Hepatocyte (in vitro differentiated cells): ENCODE results near the gene TTLL9. TPM values are rescaled to one million over a fixed set of nuclear protein-coding genes. Genes with fewer than 3 reads are reported as not detected.

ENCODE experiments used
- DNase-seq: peaks from one replicate; pipeline ENCODE4 v3.0.0-alpha.2; 2016; ENCODE audit warnings: low spot score
- H2AFZ ChIP-seq: fragments of 200-600 bp; sonication (generic); 2 replicates; pipeline ENCODE4 v1.6.0; 2016; ENCODE audit warnings: antibody characterized with exemption, mild to moderate bottlenecking
- H3K27ac ChIP-seq: fragments of 200-600 bp; sonication (generic); 2 replicates; pipeline ENCODE4 v1.5.1; 2016; ENCODE audit warnings: mild to moderate bottlenecking
- H3K27me3 ChIP-seq: fragments of 200-600 bp; sonication (generic); 2 replicates; pipeline ENCODE4 v1.6.1; 2016
- H3K36me3 ChIP-seq: fragments of 200-600 bp; sonication (generic); replicated peaks from 2 replicates; pipeline ENCODE4 v1.5.1; 2016; ENCODE audit warnings: low read depth; ENCODE audit not compliant: insufficient read depth
- H3K4me1 ChIP-seq: fragments of 200-600 bp; sonication (generic); 2 replicates; pipeline ENCODE4 v1.5.1; 2016; ENCODE audit warnings: mild to moderate bottlenecking, moderate library complexity; ENCODE audit not compliant: insufficient read depth
- H3K4me2 ChIP-seq: fragments of 200-600 bp; sonication (generic); 2 replicates; pipeline ENCODE4 v1.6.0; 2016
- H3K4me3 ChIP-seq: fragments of 200-600 bp; sonication (generic); 2 replicates; pipeline ENCODE4 v1.5.1; 2016; ENCODE audit warnings: mild to moderate bottlenecking
- H3K79me2 ChIP-seq: fragments of 200-600 bp; sonication (generic); 2 replicates; pipeline ENCODE4 v1.6.0; 2017; ENCODE audit warnings: mild to moderate bottlenecking
- H3K9me2 ChIP-seq: fragments of 200-600 bp; sonication (generic); replicated peaks from 2 replicates; pipeline ENCODE4 v1.6.0; 2017; ENCODE audit warnings: mild to moderate bottlenecking; ENCODE audit not compliant: insufficient read depth
- H3K9me3 ChIP-seq: fragments of 200-600 bp; sonication (generic); 2 replicates; pipeline ENCODE4 v1.5.1; 2016; ENCODE audit warnings: low read depth, mild to moderate bottlenecking
- H4K20me1 ChIP-seq: fragments of 200-600 bp; sonication (generic); 2 replicates; pipeline ENCODE4 v1.6.0; 2016; ENCODE audit warnings: mild to moderate bottlenecking; ENCODE audit not compliant: insufficient read depth, poor library complexity, severe bottlenecking
- EZH2 ChIP-seq: fragments of 200-600 bp; sonication (generic); IDR thresholded peaks from 2 replicates; pipeline ENCODE4 v1.6.1; 2016; ENCODE audit warnings: antibody characterized with exemption, mild to moderate bottlenecking, borderline replicate concordance
- EZH2phosphoT487 ChIP-seq: fragments of 200-600 bp; sonication (generic); IDR thresholded peaks from one replicate; pipeline ENCODE4 v1.6.1; 2018; ENCODE audit warnings: antibody characterized with exemption, mild to moderate bottlenecking, low read depth, moderate library complexity; ENCODE audit not compliant: unreplicated experiment, severe bottlenecking
- WGBS: methylation state at CpG from one replicate; pipeline ENCODE4 v1.1.6; 2016; ENCODE audit warnings: low lambda C conversion rate; ENCODE audit errors: missing lambda C conversion rate; 5-methylcytosine and 5-hydroxymethylcytosine counted together
- polyA plus RNA-seq: library from polyadenylated mRNA; unstranded; fragments of >200 nt; fragmentation: Nextera tagmentation; extraction: Ambion mirVana; gene quantifications from 2 replicates; pipeline ENCODE4 v1.2.1, GENCODE V29; 2016
- total RNA-seq: library from RNA; depleted of rRNA; stranded (reverse); fragments of >200 nt; gene quantifications from 2 replicates; pipeline ENCODE4 v1.2.3, GENCODE V29; 2014
- TF ChIP-seq, protein P1 (sequence below): fragments of 200-600 bp; sonication (generic); IDR thresholded peaks from 2 replicates; pipeline ENCODE4 v1.5.1; 2016; ENCODE audit warnings: antibody characterized with exemption, mild to moderate bottlenecking; ENCODE audit not compliant: poor library complexity

The TTLL9 gene
- total and polyA plus RNA-seq, 2 experiments from 2014 or later: 0.18 TPM; not detected in 1

- no peaks in the 10 kb centered on the region for H3K9me3 ChIP-seq
- H4K20me1 ChIP-seq: no peaks in the 10 kb centered on the region
- H3K79me2 ChIP-seq: no peaks in the 10 kb centered on the region
- TF ChIP-seq EZH2phosphoT487 (no peak), EZH2 (no peak)
- TF ChIP-seq, protein P1, sequence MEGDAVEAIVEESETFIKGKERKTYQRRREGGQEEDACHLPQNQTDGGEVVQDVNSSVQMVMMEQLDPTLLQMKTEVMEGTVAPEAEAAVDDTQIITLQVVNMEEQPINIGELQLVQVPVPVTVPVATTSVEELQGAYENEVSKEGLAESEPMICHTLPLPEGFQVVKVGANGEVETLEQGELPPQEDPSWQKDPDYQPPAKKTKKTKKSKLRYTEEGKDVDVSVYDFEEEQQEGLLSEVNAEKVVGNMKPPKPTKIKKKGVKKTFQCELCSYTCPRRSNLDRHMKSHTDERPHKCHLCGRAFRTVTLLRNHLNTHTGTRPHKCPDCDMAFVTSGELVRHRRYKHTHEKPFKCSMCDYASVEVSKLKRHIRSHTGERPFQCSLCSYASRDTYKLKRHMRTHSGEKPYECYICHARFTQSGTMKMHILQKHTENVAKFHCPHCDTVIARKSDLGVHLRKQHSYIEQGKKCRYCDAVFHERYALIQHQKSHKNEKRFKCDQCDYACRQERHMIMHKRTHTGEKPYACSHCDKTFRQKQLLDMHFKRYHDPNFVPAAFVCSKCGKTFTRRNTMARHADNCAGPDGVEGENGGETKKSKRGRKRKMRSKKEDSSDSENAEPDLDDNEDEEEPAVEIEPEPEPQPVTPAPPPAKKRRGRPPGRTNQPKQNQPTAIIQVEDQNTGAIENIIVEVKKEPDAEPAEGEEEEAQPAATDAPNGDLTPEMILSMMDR: no peak
- H3K27me3 ChIP-seq: peaks cover 23% of the 10 kb centered on the region
- no peak for DNase-seq
- H3K4me3 ChIP-seq: no peak overlapping the region
- no peaks in the 10 kb centered on the region for H3K4me1 ChIP-seq
- H3K4me2 ChIP-seq: no peak overlapping the region
- H2AFZ ChIP-seq: no peak overlapping the region
- WGBS: 88% methylated on average over 4 of the region's 4 CpGs
- H3K27ac ChIP-seq: no peak overlapping the region
- no peaks in the 10 kb centered on the region for H3K9me2 ChIP-seq
- H3K36me3 ChIP-seq: no peaks in the 10 kb centered on the region
Observed at GRCh38 chr20:31977080-31977479, 106.6 kb downstream of the TTLL9 start.

GRCh38 chr20:31979713-31980426 is 109.4 kb downstream of the TTLL9 start:
- no peak overlapping the region for H3K4me2 ChIP-seq
- H3K27ac ChIP-seq: no peak overlapping the region
- H3K4me1 ChIP-seq: no peaks in the 10 kb centered on the region
- no peaks in the 10 kb centered on the region for H3K79me2 ChIP-seq
- no peak for DNase-seq
- no peak overlapping the region for H2AFZ ChIP-seq
- 64% methylated on average over 6 of the region's 6 CpGs for WGBS
- H4K20me1 ChIP-seq: no peaks in the 10 kb centered on the region
- no peak overlapping the region for H3K4me3 ChIP-seq
- no peaks in the 10 kb centered on the region for H3K9me2 ChIP-seq
- peaks cover 12% of the 10 kb centered on the region for H3K27me3 ChIP-seq
- H3K36me3 ChIP-seq: no peaks in the 10 kb centered on the region
- TF ChIP-seq EZH2 (no peak), EZH2phosphoT487 (no peak)
- TF ChIP-seq, protein P1: no peak
- no peaks in the 10 kb centered on the region for H3K9me3 ChIP-seq

DNA sequence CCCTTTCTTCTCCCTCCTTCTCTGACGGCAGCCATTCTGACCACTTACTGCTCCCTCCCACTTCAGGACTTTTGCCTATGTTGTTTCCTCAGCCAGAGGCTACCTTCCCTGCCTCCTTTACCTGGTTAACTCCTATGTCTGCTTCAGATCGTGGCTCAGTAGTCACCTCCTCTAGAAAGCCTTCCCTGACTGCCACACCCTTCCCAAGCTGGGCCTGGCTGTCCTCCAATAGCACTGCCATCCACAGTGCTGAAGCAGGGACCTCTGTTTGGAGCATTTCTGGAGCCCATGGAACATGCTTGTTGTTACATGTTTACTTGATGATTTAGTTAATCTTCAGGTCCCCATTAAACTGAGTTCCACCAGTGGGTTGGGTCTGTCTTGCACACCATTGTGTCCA is 111.3 kb downstream of the TTLL9 start:
- 72% methylated on average over 2 of the region's 2 CpGs for WGBS
- H3K9me3 ChIP-seq: no peaks in the 10 kb centered on the region
- no peaks in the 10 kb centered on the region for H3K9me2 ChIP-seq
- DNase-seq: no peak
- H3K36me3 ChIP-seq: no peaks in the 10 kb centered on the region
- H3K27me3 ChIP-seq: peaks cover 15% of the 10 kb centered on the region
- H4K20me1 ChIP-seq: no peaks in the 10 kb centered on the region
- TF ChIP-seq EZH2phosphoT487 (no peak), EZH2 (no peak)
- TF ChIP-seq, protein P1: no peak
- H3K4me3 ChIP-seq: no peak overlapping the region
- H3K27ac ChIP-seq: no peak overlapping the region
- no peak overlapping the region for H2AFZ ChIP-seq
- no peaks in the 10 kb centered on the region for H3K4me1 ChIP-seq
- no peaks in the 10 kb centered on the region for H3K79me2 ChIP-seq
- H3K4me2 ChIP-seq: no peak overlapping the region
